Measurements from ENCODE around the gene GJD4. TPM values are rescaled to one million over a fixed set of nuclear protein-coding genes. Genes with fewer than 3 reads are reported as not detected.

Gene GJD4
- total and polyA plus RNA-seq, 2 of the 4 experiments (the other 2 are of a cell fraction): not detected

DNA sequence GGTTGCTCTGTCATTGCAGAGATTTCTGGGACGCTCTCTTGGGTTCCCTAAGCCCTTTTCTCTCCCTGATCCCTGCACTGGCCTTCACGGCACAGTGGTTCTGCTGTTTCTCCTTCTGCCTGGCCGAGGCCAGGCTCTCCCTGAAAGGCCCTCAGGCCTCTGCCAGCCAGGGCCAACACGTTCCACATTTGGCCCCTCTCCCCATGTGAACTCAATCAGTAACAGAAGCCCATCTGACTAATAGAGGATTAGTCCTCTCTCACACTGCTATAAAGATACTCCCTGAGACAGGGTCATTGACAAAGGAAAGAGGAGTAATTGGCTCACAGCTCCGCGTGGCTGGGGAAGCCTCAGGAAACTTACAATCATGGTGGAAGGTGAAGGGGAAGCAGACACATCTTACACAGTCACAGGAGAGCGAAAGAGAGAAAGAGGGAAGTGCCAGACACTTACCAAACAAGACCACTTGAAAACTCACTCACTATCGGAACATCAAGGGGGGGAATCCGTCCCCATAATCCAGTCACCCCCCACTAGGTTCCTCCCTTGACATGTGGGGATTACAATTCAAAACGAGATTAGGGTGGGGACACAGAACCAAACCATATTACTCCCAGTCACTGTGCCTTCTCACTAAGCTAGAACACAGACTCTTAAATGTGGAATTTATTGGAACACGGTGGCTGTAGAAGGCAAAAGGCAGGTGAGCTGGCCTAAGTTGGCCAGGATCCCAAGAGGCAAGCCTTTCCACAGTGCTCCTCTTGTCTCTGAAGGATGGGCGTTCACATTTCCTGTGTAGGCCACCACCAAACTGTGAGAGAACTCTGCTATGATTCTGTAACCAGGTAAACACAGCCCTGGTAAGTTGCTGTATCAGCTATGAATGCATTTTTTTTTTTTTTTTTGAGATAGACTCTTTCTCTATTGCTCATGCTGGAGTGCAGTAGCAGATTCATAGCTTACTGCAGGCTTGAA, 28.2 kb downstream of the GJD4 start (continued):
- TF ChIP-seq RCOR1 (IDR thresholded peaks at IDR 0.05; ENCODE audit: insufficient replicate concordance, low read length) (no peak), POLR2A (IDR thresholded peaks at IDR 0.05; ENCODE audit: low read depth, low read length) (no peak), FOS (IDR thresholded peaks at IDR 0.05; ENCODE audit: low read depth, low read length) (no peak)

DNA sequence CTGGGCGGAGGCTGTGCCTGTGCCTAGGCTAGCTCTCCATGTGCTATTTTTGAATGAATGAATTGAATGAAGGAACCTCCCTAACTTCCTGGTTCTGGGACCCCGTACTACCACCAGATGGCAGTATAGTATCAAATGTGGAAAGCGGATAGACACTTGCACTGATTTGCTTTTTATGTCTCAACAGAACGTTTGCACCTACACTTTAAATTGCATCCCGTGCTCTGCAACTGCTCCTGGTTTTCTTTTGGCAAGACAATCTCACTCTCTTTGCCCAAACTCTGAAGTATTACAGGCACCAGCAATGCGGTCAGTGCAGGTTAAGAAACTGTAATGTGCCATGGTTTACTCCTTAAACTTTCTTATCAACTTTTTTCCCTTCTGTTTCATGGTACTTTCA, 30.4 kb downstream of the GJD4 start:
- ChIA-PET CTCF (interaction anchor here (0.6 to 2.3 kb wide), 11 partner anchors 8 to 1245 kb away, joined by 3 to 11 read pairs (median 4); no protein-coding TSS in a partner anchor), POLR2A (ENCODE audit: unreplicated experiment) (no interaction called here)
- H2BK5ac ChIP-seq (ENCODE audit: low read depth, low read length, poor library complexity, severe bottlenecking): no peak overlapping the region
- H3K23ac ChIP-seq (ENCODE audit: low read depth, low read length): no peak overlapping the region
- H3K4me3 ChIP-seq (ENCODE audit: insufficient read depth, low read depth, low read length): no peak overlapping the region
- no peak overlapping the region for H2BK15ac ChIP-seq (ENCODE audit: low read depth, low read length)
- H4K91ac ChIP-seq (ENCODE audit: insufficient read depth, low read depth, low read length): no peak overlapping the region
- H3K36me3 ChIP-seq (ENCODE audit: control insufficient read depth, insufficient read depth, low read length): no peaks in the 10 kb centered on the region
- H4K5ac ChIP-seq (ENCODE audit: low read depth, low read length): no peak overlapping the region
- H3K4me1 ChIP-seq (ENCODE audit: control insufficient read depth, insufficient read depth, low read length): peaks cover 5% of the 10 kb centered on the region; the same call in 1 of the 2 replicates
- H3K9me3 ChIP-seq (ENCODE audit: control insufficient read depth, insufficient read depth, low read length): no peaks in the 10 kb centered on the region
- intact Hi-C loops (cut with micrococcal nuclease): loop anchor here (1.0 to 10.0 kb wide), 4 partner anchors 859 to 1245 kb away; no protein-coding TSS in a partner anchor
- no peak overlapping the region for H2BK20ac ChIP-seq (ENCODE audit: low read depth, low read length)
- dilution Hi-C loops (cut with HindIII; ENCODE audit: low sequenced_read_pairs, unreplicated experiment): no loop called here
- H2AK9ac ChIP-seq (replicated peaks; ENCODE audit: low read depth, low read length, poor library complexity): no peak overlapping the region
- no peak for TF ChIP-seq RFX5 (IDR thresholded peaks at IDR 0.05; ENCODE audit: low read depth, low read length)
- TF ChIP-seq CHD1 (IDR thresholded peaks at IDR 0.05; ENCODE audit: low read depth, low read length): no peak; the same call in 1 of the 2 replicates
- TF ChIP-seq, protein P1, sequence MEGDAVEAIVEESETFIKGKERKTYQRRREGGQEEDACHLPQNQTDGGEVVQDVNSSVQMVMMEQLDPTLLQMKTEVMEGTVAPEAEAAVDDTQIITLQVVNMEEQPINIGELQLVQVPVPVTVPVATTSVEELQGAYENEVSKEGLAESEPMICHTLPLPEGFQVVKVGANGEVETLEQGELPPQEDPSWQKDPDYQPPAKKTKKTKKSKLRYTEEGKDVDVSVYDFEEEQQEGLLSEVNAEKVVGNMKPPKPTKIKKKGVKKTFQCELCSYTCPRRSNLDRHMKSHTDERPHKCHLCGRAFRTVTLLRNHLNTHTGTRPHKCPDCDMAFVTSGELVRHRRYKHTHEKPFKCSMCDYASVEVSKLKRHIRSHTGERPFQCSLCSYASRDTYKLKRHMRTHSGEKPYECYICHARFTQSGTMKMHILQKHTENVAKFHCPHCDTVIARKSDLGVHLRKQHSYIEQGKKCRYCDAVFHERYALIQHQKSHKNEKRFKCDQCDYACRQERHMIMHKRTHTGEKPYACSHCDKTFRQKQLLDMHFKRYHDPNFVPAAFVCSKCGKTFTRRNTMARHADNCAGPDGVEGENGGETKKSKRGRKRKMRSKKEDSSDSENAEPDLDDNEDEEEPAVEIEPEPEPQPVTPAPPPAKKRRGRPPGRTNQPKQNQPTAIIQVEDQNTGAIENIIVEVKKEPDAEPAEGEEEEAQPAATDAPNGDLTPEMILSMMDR (conservative IDR thresholded peaks at IDR 0.05; ENCODE audit: low read depth, low read length): peak; percentile 96
- no peak for TF ChIP-seq MAFK (IDR thresholded peaks at IDR 0.05; ENCODE audit: low read depth, low read length)
- peak; percentile 96 for TF ChIP-seq RAD21 (IDR thresholded peaks at IDR 0.05; ENCODE audit: low read length)
- peak; percentile 97 for TF ChIP-seq SMC3 (IDR thresholded peaks at IDR 0.05; ENCODE audit: low read depth, low read length)
- TF ChIP-seq RCOR1 (IDR thresholded peaks at IDR 0.05; ENCODE audit: insufficient replicate concordance, low read length): no peak
- TF ChIP-seq POLR2A (IDR thresholded peaks at IDR 0.05; ENCODE audit: low read depth, low read length): peak; percentile 67; the same call in 1 of the 2 replicates
- 0 out of 2 replicates have a peak, but pooled peaks have one; percentile 10 for TF ChIP-seq NFE2L2 (IDR thresholded peaks at IDR 0.05; ENCODE audit: low read depth, low read length)
- TF ChIP-seq BHLHE40 (IDR thresholded peaks at IDR 0.05; ENCODE audit: low read depth, low read length): no peak
- no peak for TF ChIP-seq MAZ (IDR thresholded peaks at IDR 0.05; ENCODE audit: borderline replicate concordance, low read depth, low read length)
- DNase-seq (peak; percentile 74), ATAC-seq (ENCODE audit: low read depth) (peak; percentile 48; the same call in 1 of the 2 replicates)
- H3K56ac ChIP-seq (ENCODE audit: extremely low read depth, insufficient read depth, low read length): no peak overlapping the region
- BruUV-seq (replicated peaks): no TSS peak
- H3K4ac ChIP-seq (ENCODE audit: low read depth, low read length): no peak overlapping the region
- no peak overlapping the region for H2AK5ac ChIP-seq (ENCODE audit: low read depth, low read length)
- H3K79me1 ChIP-seq (ENCODE audit: low read depth in 1 of 2, low read length in 2 of 2): peaks cover 12 to 21% of the 10 kb centered on the region in 2 experiments
- no peak overlapping the region for H4K8ac ChIP-seq (ENCODE audit: low read depth in 2 of 2, low read length in 2 of 2)
- H3K9me1 ChIP-seq (ENCODE audit: insufficient read depth, low read length): no peaks in the 10 kb centered on the region
- 25% methylated on average over 1 of the region's 6 CpGs; no CpG with 5 or more reads in 1 of the 2 experiments for WGBS, 2 experiments (ENCODE audit: extremely low coverage in 2 of 2, insufficient read length in 1 of 2)
- H3K4me2 ChIP-seq (ENCODE audit: low read depth, low read length): peak overlapping the region; percentile 63
- no peak overlapping the region for H2AFZ ChIP-seq (replicated peaks; ENCODE audit: low read length, poor library complexity)
- no peak overlapping the region for H3K18ac ChIP-seq (ENCODE audit: low read depth, low read length)
- H3K14ac ChIP-seq (replicated peaks; ENCODE audit: low read depth, low read length): no peak overlapping the region
- peaks cover 6% of the 10 kb centered on the region; the same call in 1 of the 2 replicates for H4K20me1 ChIP-seq (ENCODE audit: insufficient read depth, low read length)
- no peak overlapping the region for H3K9ac ChIP-seq (ENCODE audit: low read depth, low read length)
- H3K27ac ChIP-seq (ENCODE audit: insufficient read depth, low read length): no peak overlapping the region
- no peaks in the 10 kb centered on the region for H3K27me3 ChIP-seq (ENCODE audit: control insufficient read depth, insufficient read depth, low read length)
- in situ Hi-C loops (cut with MboI; ENCODE audit: low sequenced_read_pairs): no loop called here
- no peak overlapping the region for H2BK120ac ChIP-seq (ENCODE audit: low read depth, low read length)
